GM12891 (cell line): ENCODE data around the gene NOL12.

Experiments
- PAX5 ChIP-seq: IDR thresholded peaks from 2 replicates; pipeline ENCODE4 v1.6.1; 2011; ENCODE audit warnings: low read length, moderate library complexity, mild to moderate bottlenecking; ENCODE audit not compliant: insufficient read depth, severe bottlenecking
- POLR2A ChIP-seq: IDR thresholded peaks from 2 replicates; pipeline ENCODE4 v1.6.1; 2011; ENCODE audit warnings: low read depth, low read length, control low read depth
- POLR2AphosphoS5 ChIP-seq: IDR thresholded peaks from 2 replicates; pipeline ENCODE4 v1.6.1; 2011; ENCODE audit warnings: low read depth, low read length, control low read depth
- POU2F2 ChIP-seq: IDR thresholded peaks from 2 replicates; pipeline ENCODE4 v1.6.1; 2011; ENCODE audit warnings: low read depth, mild to moderate bottlenecking, control low read depth, low read length, moderate library complexity
- SPI1 ChIP-seq: IDR thresholded peaks from 2 replicates; pipeline ENCODE4 v1.6.1; 2011; ENCODE audit warnings: low read depth, low read length, control low read depth
- TAF1 ChIP-seq: IDR thresholded peaks from 2 replicates; pipeline ENCODE4 v1.6.1; 2011; ENCODE audit warnings: low read depth, low read length, control low read depth

GRCh38 chr22:37661160-37661924 lies 24.8 kb upstream of the NOL12 start:
- no peak for TF ChIP-seq POLR2A
- TF ChIP-seq POLR2AphosphoS5: no peak
- TF ChIP-seq PAX5: no peak
- no peak for TF ChIP-seq POU2F2
- no peak for TF ChIP-seq TAF1
- no peak for TF ChIP-seq SPI1
